K562 (cell line): ENCODE measurements around the gene LRRC27. TPM values are rescaled to one million over a fixed set of nuclear protein-coding genes. Genes with fewer than 3 reads are reported as not detected.

Experiments
- ATAC-seq: fragments of 200-7000 bp; cut with Tn5 transposase; 3 replicates; pipeline ENCODE4 v1.9.1; 2020; ENCODE audit warnings: moderate library complexity
- BruUV-seq: library from RNA; stranded (reverse); fragments of 400-500 nt; replicated peaks from 2 replicates; lab custom pipeline; 2021; lab: Mats Ljungman, UMichigan
- CTCF ChIA-PET: fragments of 300-600 bp; formaldehyde crosslinking; extraction: SDS; loops from one replicate; lab custom pipeline; 2021; ENCODE audit warnings: low intra/inter-chr PET ratio; lab: Yijun Ruan, JAX
- POLR2A ChIA-PET: fragments of 300-600, 350-650 bp; sonication (Branson Sonifier 250); formaldehyde crosslinking; extraction: SDS; loops from one replicate; lab custom pipeline; 2021; ENCODE audit warnings: antibody characterized with exemption, inconsistent platforms; lab: Yijun Ruan, JAX
- DNase-seq, 4 experiments: peaks; one replicate each; pipeline versions ENCODE4 v3.0.0 to v3.0.0-alpha.2; 2011 to 2018; ENCODE audit warnings: low spot score in 3 of 4, mixed read lengths in 3 of 4; ENCODE audit errors: extremely low read depth in 1 of 4
- FAIRE-seq: peaks from 2 replicates; lab custom pipeline; 2011; peaks lifted over from hg19 to GRCh38; lab: Jason Lieb, UNC
- H2AFZ ChIP-seq: 2 replicates; pipeline ENCODE4 v1.6.0; 2011; ENCODE audit warnings: low read depth, low read length, control low read depth, inconsistent platforms
- H3K27ac ChIP-seq: fragments of 200-600 bp; 3 replicates; pipeline ENCODE4 v1.8.0; 2011; ENCODE audit warnings: low read depth, mild to moderate bottlenecking, control low read depth, inconsistent platforms, low read length, moderate library complexity, mixed read lengths; ENCODE audit errors: extremely low read depth
- H3K27me3 ChIP-seq, 2 experiments: fragments of 300-600 bp in 1 of 2; 2 replicates in 1 of 2; 3 replicates in 1 of 2; pipeline versions ENCODE4 v1.6.0 to v1.8.0; 2011; ENCODE audit warnings: inconsistent platforms in 2 of 2, low read length in 2 of 2, mild to moderate bottlenecking in 1 of 2, mixed read lengths in 1 of 2, moderate library complexity in 1 of 2; ENCODE audit not compliant: control insufficient read depth in 2 of 2, insufficient read depth in 2 of 2
- H3K36me3 ChIP-seq: fragments of 300-600 bp; 3 replicates; pipeline ENCODE4 v1.8.0; 2011; ENCODE audit warnings: mild to moderate bottlenecking, low read length, inconsistent platforms; ENCODE audit not compliant: control insufficient read depth, insufficient read depth
- H3K4me1 ChIP-seq, 2 experiments: fragments of 200-600 bp in 1 of 2; replicated peaks in 1 of 2; 2 replicates in 1 of 2; 3 replicates in 1 of 2; pipeline versions ENCODE4 v1.5.1 to v1.8.0; 2011; ENCODE audit warnings: inconsistent platforms in 2 of 2, low read length in 2 of 2, mild to moderate bottlenecking in 1 of 2, mixed read lengths in 1 of 2, moderate library complexity in 1 of 2; ENCODE audit not compliant: control insufficient read depth in 2 of 2, insufficient read depth in 2 of 2
- H3K4me2 ChIP-seq: 2 replicates; pipeline ENCODE4 v1.6.1; 2011; ENCODE audit warnings: low read length, control low read depth, inconsistent platforms, mixed read lengths; ENCODE audit not compliant: insufficient read depth
- H3K4me3 ChIP-seq: fragments of 200-600 bp; sonication (generic), shearing (Covaris generic); 2 replicates; pipeline ENCODE4 v1.5.1; 2016; ENCODE audit warnings: control low read depth, inconsistent platforms
- H3K79me2 ChIP-seq: fragments of 200-600 bp; 3 replicates; pipeline ENCODE4 v1.8.0; 2011; ENCODE audit warnings: low read length, inconsistent platforms; ENCODE audit not compliant: control insufficient read depth, insufficient read depth
- H3K9ac ChIP-seq, 2 experiments: 2 replicates each; pipeline versions ENCODE4 v1.6.0 to v1.6.1; 2011; ENCODE audit warnings: low read depth in 2 of 2, low read length in 2 of 2, control low read depth in 1 of 2, inconsistent platforms in 1 of 2, mild to moderate bottlenecking in 1 of 2, mixed read lengths in 1 of 2; ENCODE audit not compliant: insufficient read depth in 1 of 2
- H3K9me1 ChIP-seq: one replicate; pipeline ENCODE4 v1.6.0; 2011; ENCODE audit warnings: inconsistent platforms, mild to moderate bottlenecking, low read length, moderate library complexity; ENCODE audit not compliant: control insufficient read depth, insufficient read depth
- H3K9me3 ChIP-seq: replicated peaks from 2 replicates; pipeline ENCODE4 v1.5.1; 2011; ENCODE audit warnings: low read depth, low read length, inconsistent platforms; ENCODE audit not compliant: control insufficient read depth, insufficient read depth
- H4K20me1 ChIP-seq: replicated peaks from 2 replicates; pipeline ENCODE4 v1.6.1; 2011; ENCODE audit warnings: low read length, inconsistent platforms, mixed read lengths; ENCODE audit not compliant: control insufficient read depth, insufficient read depth
- ARID4B ChIP-seq: sonication (generic); formaldehyde crosslinking; IDR thresholded peaks from 2 replicates; pipeline ENCODE4 v1.8.0; 2022; ENCODE audit warnings: mild to moderate bottlenecking, missing genetic modification reagents
- FOS ChIP-seq: IDR thresholded peaks from 3 replicates; pipeline ENCODE4 v1.6.1; 2011; ENCODE audit not compliant: insufficient read length; ENCODE audit errors: extremely low read depth
- SMARCA5 ChIP-seq: fragments of 450-650 bp; IDR thresholded peaks from 2 replicates; pipeline ENCODE4 v1.6.1; 2016
- SNIP1 ChIP-seq: fragments of 450-650 bp; IDR thresholded peaks from 2 replicates; pipeline ENCODE4 v1.7.1; 2017; ENCODE audit warnings: low read depth, mild to moderate bottlenecking
- ZKSCAN1 ChIP-seq: fragments of 150-350 bp; IDR thresholded peaks from 2 replicates; pipeline ENCODE4 v1.6.1; 2016; ENCODE audit warnings: low read depth, low read length
- ZNF436 ChIP-seq: fragments of 250-450, 450-650 bp; sonication (Bioruptor Pico); formaldehyde crosslinking; IDR thresholded peaks from 2 replicates; pipeline ENCODE4 v1.7.0; 2020; ENCODE audit warnings: mild to moderate bottlenecking
- WGBS: fragments of 100-300 bp; shearing (Covaris generic); methylation state at CpG from one replicate; pipeline ENCODE4 v1.1.6; 2016; ENCODE audit warnings: low coverage, mixed read lengths; ENCODE audit not compliant: insufficient coverage; ENCODE audit errors: missing lambda C conversion rate; 5-methylcytosine and 5-hydroxymethylcytosine counted together
- in situ Hi-C: fragments of 300-500 bp; cut with MboI; formaldehyde crosslinking; loops from 4 replicates; pipeline ENCODE4 v1.15.0; 2018; ENCODE audit warnings: inconsistent platforms, mixed read lengths
- intact Hi-C: fragments of 100-400 bp; cut with micrococcal nuclease; formaldehyde crosslinking; loops from 2 replicates; pipeline ENCODE4 v1.14.2; 2022
- polyA plus RNA-seq, 8 experiments: library from polyadenylated mRNA; depleted of rRNA in 4 of 8; stranded (reverse) in 5 of 8; unstranded in 3 of 8; fragments of >200 nt; fragmentation: Nextera tagmentation in 2 of 8; fragmentation: Illumina TruSeq in 1 of 8; extraction: Ambion mirVana in 2 of 8; extraction: Trizol in 1 of 8; gene quantifications; 2 replicates each; pipeline versions ENCODE4 v1.2.1 to v1.2.3, GENCODE V29; 2011 to 2014; ENCODE audit warnings: inconsistent platforms in 1 of 8, missing spikeins in 1 of 8
- total RNA-seq, 7 experiments: library from RNA; depleted of rRNA in 6 of 7; stranded (reverse); fragments of >200 nt in 6 of 7; fragmentation: Illumina TruSeq in 2 of 7; extraction: Trizol in 2 of 7; gene quantifications; 2 replicates each; pipeline versions ENCODE4 v1.2.1 to v1.2.3, GENCODE V29; 2011 to 2021; ENCODE audit warnings: low replicate concordance in 1 of 7
- TF ChIP-seq, protein P1 (sequence below): sonication (generic); formaldehyde crosslinking; IDR thresholded peaks from 2 replicates; pipeline ENCODE4 v1.8.0; 2022; ENCODE audit warnings: mild to moderate bottlenecking, low read depth, missing genetic modification reagents
- TF ChIP-seq, protein P2 (sequence below): sonication (generic); formaldehyde crosslinking; IDR thresholded peaks from 2 replicates; pipeline ENCODE4 v1.8.0; 2023; ENCODE audit warnings: mild to moderate bottlenecking, missing genetic modification reagents

The LRRC27 gene
- total and polyA plus RNA-seq, 9 of the 15 experiments (the other 6 are each of a cell fraction or from before 2014, with no cell fraction given) = 0.10 to 2.7 (median 1.4) TPM

DNA sequence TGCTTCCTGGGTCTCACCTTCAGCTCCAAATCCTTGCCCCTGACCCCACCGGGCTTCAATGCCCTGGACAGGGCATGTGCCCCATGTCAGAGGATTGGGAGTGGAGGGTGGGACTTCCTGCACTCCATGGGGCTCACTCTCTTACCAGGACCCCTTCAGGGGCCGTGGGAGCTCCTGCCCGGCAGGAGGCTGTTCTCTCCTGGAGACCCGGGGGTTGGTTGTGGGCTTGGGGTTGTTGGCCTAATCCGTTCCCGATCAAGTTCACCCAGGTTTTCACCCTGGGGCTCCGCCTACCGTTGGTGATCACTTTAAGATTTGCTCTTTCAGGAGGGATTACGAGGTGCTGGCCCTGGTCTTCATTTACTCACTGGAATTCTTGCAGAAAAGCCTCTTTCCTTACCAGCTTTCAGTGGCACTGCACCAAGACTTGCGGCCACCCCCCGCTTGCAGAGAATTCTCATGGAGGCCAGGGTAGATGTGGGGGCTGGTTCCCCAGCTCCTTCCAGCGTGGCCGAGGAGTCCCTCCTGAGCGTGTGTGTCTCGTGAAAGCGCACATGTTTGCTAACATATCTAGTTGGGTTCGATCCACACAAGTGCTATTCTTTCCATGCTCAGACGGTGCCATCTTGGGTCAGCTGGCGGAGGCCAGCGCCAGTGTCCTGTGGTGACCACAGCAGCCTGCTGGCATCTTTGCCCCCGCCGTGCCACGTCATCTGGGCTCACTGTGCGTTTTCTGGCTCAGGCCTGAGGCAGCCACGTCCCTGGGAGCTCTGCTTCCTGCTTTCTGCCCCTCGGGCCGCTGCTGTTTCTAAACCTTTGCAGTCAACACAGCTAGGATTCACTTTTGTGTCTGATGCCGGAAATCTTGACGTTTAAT, 80.6 kb downstream of the LRRC27 start:
- Histone ChIP-seq H3K36me3 (no peaks in the 10 kb centered on the region; the same call in 2 of the 3 replicates), H3K27ac (no peak overlapping the region), H3K79me2 (no peaks in the 10 kb centered on the region; the same call in 2 of the 3 replicates), H3K9me1 (no peaks in the 10 kb centered on the region), H3K9ac (peak overlapping the region in 1 of 2 experiments; percentile 52; a peak in 1 of 4 replicates), H2AFZ (no peak overlapping the region), H3K4me3 (no peak overlapping the region), H3K27me3 (no peaks in the 10 kb centered on the region), H4K20me1 (no peaks in the 10 kb centered on the region), H3K4me1 (peaks cover 3 to 64% of the 10 kb centered on the region in 2 experiments; a peak in 3 of 5 replicates), H3K9me3 (no peaks in the 10 kb centered on the region), H3K4me2 (no peak overlapping the region)
- 67% methylated on average over 24 of the region's 29 CpGs for WGBS
- ATAC-seq (no peak), DNase-seq (peak in 1 of 4 experiments; percentile 11), FAIRE-seq (no peak)
- POLR2A ChIA-PET = interaction anchor here (1.3 kb wide), 1 partner anchor 9 kb away, joined by 3 read pairs; no protein-coding TSS in a partner anchor
- CTCF ChIA-PET = no interaction called here
- in situ Hi-C loops (no loop called here), intact Hi-C loops (no loop called here)
- BruUV-seq = no TSS peak
- TF ChIP-seq ZKSCAN1 (no peak), ZNF436 (CRISPR knock-in tag) (no peak), ARID4B (CRISPR knock-in tag) (no peak), FOS (no peak), SNIP1 (no peak), SMARCA5 (no peak)
- TF ChIP-seq, protein P1, sequence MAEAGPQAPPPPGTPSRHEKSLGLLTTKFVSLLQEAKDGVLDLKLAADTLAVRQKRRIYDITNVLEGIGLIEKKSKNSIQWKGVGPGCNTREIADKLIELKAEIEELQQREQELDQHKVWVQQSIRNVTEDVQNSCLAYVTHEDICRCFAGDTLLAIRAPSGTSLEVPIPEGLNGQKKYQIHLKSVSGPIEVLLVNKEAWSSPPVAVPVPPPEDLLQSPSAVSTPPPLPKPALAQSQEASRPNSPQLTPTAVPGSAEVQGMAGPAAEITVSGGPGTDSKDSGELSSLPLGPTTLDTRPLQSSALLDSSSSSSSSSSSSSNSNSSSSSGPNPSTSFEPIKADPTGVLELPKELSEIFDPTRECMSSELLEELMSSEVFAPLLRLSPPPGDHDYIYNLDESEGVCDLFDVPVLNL (CRISPR knock-in tag) = no peak
- TF ChIP-seq, protein P2, sequence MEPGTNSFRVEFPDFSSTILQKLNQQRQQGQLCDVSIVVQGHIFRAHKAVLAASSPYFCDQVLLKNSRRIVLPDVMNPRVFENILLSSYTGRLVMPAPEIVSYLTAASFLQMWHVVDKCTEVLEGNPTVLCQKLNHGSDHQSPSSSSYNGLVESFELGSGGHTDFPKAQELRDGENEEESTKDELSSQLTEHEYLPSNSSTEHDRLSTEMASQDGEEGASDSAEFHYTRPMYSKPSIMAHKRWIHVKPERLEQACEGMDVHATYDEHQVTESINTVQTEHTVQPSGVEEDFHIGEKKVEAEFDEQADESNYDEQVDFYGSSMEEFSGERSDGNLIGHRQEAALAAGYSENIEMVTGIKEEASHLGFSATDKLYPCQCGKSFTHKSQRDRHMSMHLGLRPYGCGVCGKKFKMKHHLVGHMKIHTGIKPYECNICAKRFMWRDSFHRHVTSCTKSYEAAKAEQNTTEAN = no peak
